Measurements from ENCODE around the gene PPFIA3.
"Not testable (repeated sequence)": the region's sequence is repeated elsewhere in the genome, so short reads cannot be mapped to it uniquely, and the experiment has no call there.

PPFIA3 gene

DNA sequence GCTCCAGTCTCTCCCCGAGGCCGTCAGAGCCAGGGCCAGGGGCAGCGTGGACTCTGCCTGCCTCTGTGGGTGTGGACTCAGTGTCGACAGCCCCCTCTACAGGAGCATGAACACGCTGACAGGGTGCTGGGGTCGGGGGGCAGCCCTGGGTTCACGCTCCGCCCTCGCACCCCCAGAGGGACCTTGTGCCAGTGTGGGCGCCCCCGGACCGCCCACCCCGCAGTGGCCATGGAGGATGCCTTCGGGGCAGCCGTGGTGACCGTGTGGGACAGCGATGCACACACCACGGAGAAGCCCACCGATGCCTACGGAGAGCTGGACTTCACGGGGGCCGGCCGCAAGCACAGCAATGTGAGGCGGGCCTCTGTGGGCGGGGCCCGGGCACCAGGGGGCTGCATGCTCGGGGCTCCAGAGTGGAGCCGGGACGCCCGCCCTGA lies 46.5 kb downstream of the PPFIA3 start:
- DNase-seq (no peak), ATAC-seq (peak; percentile 26)
- H3K9me3 Mint-ChIP-seq = no peaks in the 10 kb centered on the region
- no peak overlapping the region for H3K27ac Mint-ChIP-seq
- peaks cover 34% of the 10 kb centered on the region for H3K27me3 Mint-ChIP-seq
- no peak overlapping the region for H3K4me3 Mint-ChIP-seq
- no peaks in the 10 kb centered on the region for H3K4me1 Mint-ChIP-seq

DNA sequence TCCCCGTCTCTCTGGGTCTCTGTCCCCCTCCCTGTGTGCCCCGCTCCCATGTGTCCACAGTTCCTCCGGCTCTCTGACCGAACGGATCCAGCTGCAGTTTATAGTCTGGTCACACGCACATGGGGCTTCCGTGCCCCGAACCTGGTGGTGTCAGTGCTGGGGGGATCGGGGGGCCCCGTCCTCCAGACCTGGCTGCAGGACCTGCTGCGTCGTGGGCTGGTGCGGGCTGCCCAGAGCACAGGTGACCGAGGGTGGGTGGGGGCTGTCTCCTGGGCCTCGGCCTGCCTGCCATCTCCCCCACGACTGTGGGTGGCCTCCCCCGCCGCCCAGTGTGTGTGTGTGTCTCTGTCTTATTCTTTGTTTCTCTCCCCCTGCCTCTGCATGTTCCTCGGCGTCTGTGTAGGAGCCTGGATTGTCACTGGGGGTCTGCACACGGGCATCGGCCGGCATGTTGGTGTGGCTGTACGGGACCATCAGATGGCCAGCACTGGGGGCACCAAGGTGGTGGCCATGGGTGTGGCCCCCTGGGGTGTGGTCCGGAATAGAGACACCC lies 48.6 kb downstream of the PPFIA3 start:
- Mint-ChIP-seq H3K27ac (no peak overlapping the region), H3K27me3 (peaks cover 30% of the 10 kb centered on the region), H3K4me1 (no peaks in the 10 kb centered on the region), H3K4me3 (no peak overlapping the region), H3K9me3 (no peaks in the 10 kb centered on the region)
- ATAC-seq (no peak), DNase-seq (no peak)

GRCh38 chr19:49168421-49168820 lies 49.1 kb downstream of the PPFIA3 start:
- Mint-ChIP-seq H3K4me3 (no peak overlapping the region), H3K9me3 (no peaks in the 10 kb centered on the region), H3K27me3 (peaks cover 30% of the 10 kb centered on the region)

DNA sequence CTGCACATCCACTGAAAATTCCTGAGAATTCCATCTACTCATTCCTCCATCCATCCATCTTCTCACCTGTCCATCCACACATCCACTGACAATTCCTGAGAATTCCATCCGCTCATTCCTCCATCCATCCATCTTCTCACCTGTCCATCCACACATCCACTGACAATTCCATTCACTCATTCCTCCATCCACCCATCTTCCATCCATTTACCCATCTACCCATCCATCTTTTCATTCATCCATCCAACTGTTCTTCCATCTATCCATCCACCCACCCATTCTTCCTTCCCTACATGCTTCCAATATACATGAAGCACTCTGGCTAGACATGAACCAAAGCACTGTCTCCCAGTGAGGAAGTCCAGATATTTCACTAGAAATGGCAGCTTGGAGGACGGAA lies 53.9 kb downstream of the PPFIA3 start:
- Mint-ChIP-seq H3K9me3 (no peaks in the 10 kb centered on the region), H3K4me3 (no peak overlapping the region), H3K4me1 (peaks cover 6% of the 10 kb centered on the region), H3K27me3 (peaks cover 3% of the 10 kb centered on the region), H3K27ac (no peak overlapping the region)
- DNase-seq (no peak), ATAC-seq (no peak)

More at GRCh38 chr19:49168421-49168820, 49.1 kb downstream of the PPFIA3 start:
- Mint-ChIP-seq H3K4me1 (no peaks in the 10 kb centered on the region), H3K27ac (no peak overlapping the region)
- no peak for DNase-seq
- no peak for ATAC-seq

GRCh38 chr19:49180659-49181058 lies 61.3 kb downstream of the PPFIA3 start:
- DNase-seq (no peak), ATAC-seq (no peak)
- Mint-ChIP-seq H3K9me3 (peaks cover 10 to 23% of the 10 kb centered on the region in 2 donors), H3K27me3 (no peaks in the 10 kb centered on the region), H3K4me3 (no peak overlapping the region), H3K4me1 (peaks cover 6% of the 10 kb centered on the region), H3K27ac (peak overlapping the region in 1 of 2 donors; percentile 2)

GRCh38 chr19:49182010-49182847 lies 62.9 kb downstream of the PPFIA3 start:
- not testable (repeated sequence) for H3K4me3 Mint-ChIP-seq, DNase-seq, H3K27ac Mint-ChIP-seq, ATAC-seq, H3K4me1 Mint-ChIP-seq, H3K27me3 Mint-ChIP-seq
- H3K9me3 Mint-ChIP-seq = peaks cover 10 to 23% of the 10 kb centered on the region in 2 donors

DNA sequence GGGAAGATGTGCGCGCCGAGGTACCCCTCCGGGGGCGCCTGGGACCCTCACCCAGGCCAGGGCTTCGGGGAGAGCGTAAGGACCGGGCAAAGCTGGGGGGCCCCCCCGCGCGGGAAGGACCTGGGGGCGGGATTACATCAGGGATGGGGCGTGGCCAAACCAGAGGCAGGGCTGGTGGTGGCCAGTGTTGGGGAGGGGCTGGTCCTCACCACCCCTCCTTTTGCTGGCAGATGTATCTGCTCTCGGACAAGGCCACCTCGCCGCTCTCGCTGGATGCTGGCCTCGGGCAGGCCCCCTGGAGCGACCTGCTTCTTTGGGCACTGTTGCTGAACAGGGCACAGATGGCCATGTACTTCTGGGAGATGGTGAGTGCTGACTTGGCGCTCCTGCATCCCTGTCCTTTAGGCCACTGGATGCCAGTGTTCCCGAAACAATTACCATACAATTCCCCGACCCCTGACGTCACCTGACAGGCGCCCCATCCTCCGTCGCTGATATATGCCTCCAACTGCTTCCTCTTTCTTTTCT lies 63.6 kb downstream of the PPFIA3 start:
- DNase-seq (no peak), ATAC-seq (no peak)
- Mint-ChIP-seq H3K4me3 (no peak overlapping the region), H3K9me3 (peaks cover 10 to 23% of the 10 kb centered on the region in 2 donors), H3K4me1 (no peaks in the 10 kb centered on the region), H3K27me3 (no peaks in the 10 kb centered on the region), H3K27ac (no peak overlapping the region)

DNA sequence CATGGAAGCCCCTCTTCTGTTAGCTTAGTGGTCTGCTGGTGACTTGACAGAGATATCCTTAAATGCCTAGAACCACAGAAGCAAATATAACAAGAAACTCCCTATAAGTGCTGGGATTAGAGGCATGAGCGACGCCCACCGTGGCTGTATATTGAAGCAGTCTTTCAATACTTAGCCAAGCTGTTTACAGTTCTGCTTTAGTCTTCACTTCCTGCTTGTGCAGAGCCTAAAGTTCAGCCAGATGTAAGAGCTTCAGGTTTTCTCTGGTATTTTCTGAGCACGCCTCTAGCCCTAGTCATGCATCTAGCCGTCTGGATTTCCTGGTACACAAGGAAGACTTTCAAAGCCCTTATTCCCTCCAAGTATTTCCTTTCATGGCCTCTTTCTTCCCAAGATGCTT lies 66.8 kb downstream of the PPFIA3 start:
- H3K4me3 Mint-ChIP-seq = no peak overlapping the region
- peaks cover 22% of the 10 kb centered on the region for H3K27me3 Mint-ChIP-seq
- H3K4me1 Mint-ChIP-seq = peaks cover 17% of the 10 kb centered on the region
- H3K27ac Mint-ChIP-seq = no peak overlapping the region
- H3K9me3 Mint-ChIP-seq = peaks cover 10 to 33% of the 10 kb centered on the region in 2 donors
- no peak for DNase-seq
- no peak for ATAC-seq

DNA sequence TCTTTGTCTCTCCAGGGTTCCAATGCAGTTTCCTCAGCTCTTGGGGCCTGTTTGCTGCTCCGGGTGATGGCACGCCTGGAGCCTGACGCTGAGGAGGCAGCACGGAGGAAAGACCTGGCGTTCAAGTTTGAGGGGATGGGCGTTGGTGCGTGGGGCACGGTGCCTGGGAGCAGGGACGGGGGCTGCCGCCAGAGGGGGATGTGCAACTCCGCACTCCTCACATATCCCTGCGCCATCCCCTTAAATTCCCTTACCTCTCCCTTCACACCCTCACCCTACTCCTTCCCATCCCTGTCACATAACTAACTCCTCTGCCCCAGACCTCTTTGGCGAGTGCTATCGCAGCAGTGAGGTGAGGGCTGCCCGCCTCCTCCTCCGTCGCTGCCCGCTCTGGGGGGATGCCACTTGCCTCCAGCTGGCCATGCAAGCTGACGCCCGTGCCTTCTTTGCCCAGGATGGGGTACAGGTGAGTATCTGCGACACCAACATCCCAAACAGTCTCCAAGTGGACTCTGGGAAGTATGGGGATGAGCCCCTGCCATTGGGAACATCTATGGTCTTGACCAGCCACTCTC lies 69.4 kb downstream of the PPFIA3 start:
- ATAC-seq = no peak
- Mint-ChIP-seq H3K27me3 (peaks cover 22% of the 10 kb centered on the region), H3K4me3 (no peak overlapping the region), H3K9me3 (peaks cover 5 to 17% of the 10 kb centered on the region in 2 donors), H3K4me1 (peaks cover 17% of the 10 kb centered on the region), H3K27ac (no peak overlapping the region)
- DNase-seq = no peak

GRCh38 chr19:49189259-49189658 lies 69.9 kb downstream of the PPFIA3 start:
- ATAC-seq (no peak), DNase-seq (no peak)
- peaks cover under 1 to 11% of the 10 kb centered on the region in 2 donors for H3K9me3 Mint-ChIP-seq
- H3K27me3 Mint-ChIP-seq = peaks cover 22% of the 10 kb centered on the region
- no peak overlapping the region for H3K27ac Mint-ChIP-seq
- peaks cover 17% of the 10 kb centered on the region for H3K4me1 Mint-ChIP-seq
- no peak overlapping the region for H3K4me3 Mint-ChIP-seq

DNA sequence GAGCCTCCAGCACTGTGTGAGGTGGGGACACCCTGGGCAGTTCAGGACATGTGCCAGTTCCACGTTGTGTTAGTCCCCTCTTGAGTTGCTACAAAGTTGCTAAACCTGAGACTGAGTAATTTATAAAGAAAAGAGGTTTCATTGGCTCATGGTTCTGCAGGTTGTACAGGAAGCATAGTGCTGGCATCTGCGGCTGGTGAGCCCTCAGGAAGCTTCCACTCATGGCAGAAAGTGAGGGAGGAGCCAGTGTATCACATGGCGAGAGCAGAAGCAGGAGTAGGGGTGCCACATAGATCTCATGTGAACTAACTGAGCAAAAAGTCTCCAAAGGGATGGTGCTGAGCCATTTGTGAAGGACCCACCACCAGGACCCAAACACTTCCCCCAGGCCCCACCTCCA lies 71.4 kb downstream of the PPFIA3 start:
- Mint-ChIP-seq H3K27me3 (peaks cover 22% of the 10 kb centered on the region), H3K9me3 (peaks cover 0 to 10% of the 10 kb centered on the region in 2 donors), H3K27ac (peak overlapping the region in 1 of 2 donors; percentile 44), H3K4me1 (peaks cover 17% of the 10 kb centered on the region), H3K4me3 (no peak overlapping the region)
- no peak for DNase-seq
- ATAC-seq = no peak

DNA sequence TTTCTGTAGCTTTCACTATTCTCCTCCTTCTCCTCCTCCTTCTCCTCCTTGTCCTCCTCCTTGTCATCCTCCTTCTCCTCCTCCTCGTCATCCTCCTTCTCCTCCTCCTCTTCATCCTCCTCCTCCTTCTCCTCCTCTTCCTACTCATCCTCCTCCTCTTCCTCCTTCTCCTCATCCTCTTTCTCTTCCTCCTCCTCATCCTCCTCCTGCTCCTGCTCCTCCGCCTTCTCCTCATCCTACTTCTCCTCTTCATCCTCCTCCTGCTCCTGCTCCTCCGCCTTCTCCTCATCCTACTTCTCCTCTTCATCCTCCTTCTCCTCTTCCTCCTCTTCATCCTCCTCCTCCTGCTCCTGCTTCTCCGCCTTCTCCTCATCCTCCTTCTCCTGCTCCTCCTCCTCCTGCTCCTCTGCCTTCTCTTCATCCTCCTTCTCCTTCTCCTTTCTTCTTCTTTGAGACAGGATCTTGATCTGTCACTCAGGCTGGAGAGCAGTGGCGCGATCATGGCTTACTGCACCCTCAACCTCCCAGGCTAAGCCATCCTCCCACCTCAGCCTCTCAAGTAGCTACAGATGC lies 74.6 kb downstream of the PPFIA3 start:
- peaks cover 0 to 10% of the 10 kb centered on the region in 2 donors for H3K9me3 Mint-ChIP-seq
- no peak for DNase-seq

DNA sequence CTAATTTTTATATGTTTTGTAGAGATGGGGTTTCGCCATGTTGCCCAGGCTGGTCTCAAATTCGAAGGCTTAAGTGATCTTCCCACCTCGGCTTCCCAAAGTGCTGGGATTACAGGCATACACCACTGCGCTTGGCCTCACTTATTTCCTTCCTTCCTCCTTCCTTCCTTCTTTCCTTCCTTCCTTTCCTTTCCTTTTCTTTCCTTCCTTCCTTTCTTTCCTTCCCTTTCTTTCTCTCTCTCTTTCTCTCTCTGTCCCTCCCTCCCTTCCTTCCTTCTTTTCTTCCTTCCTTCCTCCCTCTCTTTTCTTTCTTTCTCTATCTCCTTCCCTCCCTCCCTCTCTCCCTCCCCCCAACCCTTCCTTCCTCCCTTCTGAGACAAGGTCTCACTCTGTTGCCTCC lies 75.1 kb downstream of the PPFIA3 start:
- no peak for DNase-seq
- no peak overlapping the region for H3K4me3 Mint-ChIP-seq
- ATAC-seq = no peak
- H3K9me3 Mint-ChIP-seq = peaks cover 0 to 10% of the 10 kb centered on the region in 2 donors
- H3K27me3 Mint-ChIP-seq = peaks cover 8% of the 10 kb centered on the region
- H3K27ac Mint-ChIP-seq = peak overlapping the region in 1 of 2 donors; percentile 42
- H3K4me1 Mint-ChIP-seq = peaks cover 14% of the 10 kb centered on the region

More for the DNA sequence above, 74.6 kb downstream of the PPFIA3 start:
- Mint-ChIP-seq H3K27me3 (peaks cover 13% of the 10 kb centered on the region), H3K4me3 (no peak overlapping the region), H3K4me1 (peaks cover 17% of the 10 kb centered on the region), H3K27ac (no peak overlapping the region)
- ATAC-seq = no peak

DNA sequence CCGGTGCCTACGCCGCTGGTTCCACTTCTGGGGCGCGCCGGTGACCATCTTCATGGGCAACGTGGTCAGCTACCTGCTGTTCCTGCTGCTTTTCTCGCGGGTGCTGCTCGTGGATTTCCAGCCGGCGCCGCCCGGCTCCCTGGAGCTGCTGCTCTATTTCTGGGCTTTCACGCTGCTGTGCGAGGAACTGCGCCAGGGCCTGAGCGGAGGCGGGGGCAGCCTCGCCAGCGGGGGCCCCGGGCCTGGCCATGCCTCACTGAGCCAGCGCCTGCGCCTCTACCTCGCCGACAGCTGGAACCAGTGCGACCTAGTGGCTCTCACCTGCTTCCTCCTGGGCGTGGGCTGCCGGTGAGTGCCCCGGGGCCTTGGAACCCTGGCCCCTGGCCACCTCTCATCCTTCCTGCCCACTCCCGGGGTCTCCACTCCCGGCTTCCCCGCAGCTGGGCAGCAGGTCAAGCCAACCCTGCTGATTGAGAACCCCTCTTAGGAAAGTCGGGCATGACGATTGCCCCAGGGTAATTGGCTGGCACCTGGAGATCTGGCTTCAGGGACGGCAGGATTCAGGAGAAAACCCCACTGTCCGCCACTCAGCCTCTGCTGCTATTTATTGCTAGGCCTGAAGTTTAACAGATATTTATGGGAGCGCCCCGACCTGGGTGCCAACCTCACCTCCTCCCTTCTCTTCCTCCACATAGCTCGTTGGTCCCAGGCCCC lies 77.3 kb downstream of the PPFIA3 start:
- Mint-ChIP-seq H3K9me3 (no peaks in the 10 kb centered on the region), H3K4me1 (peaks cover 6% of the 10 kb centered on the region), H3K4me3 (no peak overlapping the region), H3K27me3 (no peaks in the 10 kb centered on the region), H3K27ac (peak overlapping the region in 1 of 2 donors; percentile 80)
- no peak for ATAC-seq
- no peak for DNase-seq

- ATAC-seq (no peak), DNase-seq (no peak)
- Mint-ChIP-seq H3K27ac (no peak overlapping the region), H3K4me3 (no peak overlapping the region), H3K9me3 (no peaks in the 10 kb centered on the region), H3K4me1 (peaks cover 6% of the 10 kb centered on the region), H3K27me3 (no peaks in the 10 kb centered on the region)
These were observed 81.0 kb downstream of the PPFIA3 start for GRCh38 chr19:49200238-49200862.
